Parathyroid adenoma (tissue), 2 donors: ENCODE data around the gene PIK3C2G.

Source experiments
- H2AFZ ChIP-seq: fragments of 300-600 bp; sonication (generic); one replicate; pipeline ENCODE4 v1.7.0; 2017; ENCODE audit warnings: antibody characterized with exemption, mild to moderate bottlenecking
- H3K27ac ChIP-seq: fragments of 300-600 bp; sonication (generic); one replicate; pipeline ENCODE4 v1.7.0; 2017
- H3K27me3 ChIP-seq: fragments of 300-600 bp; sonication (generic); one replicate; pipeline ENCODE4 v1.7.0; 2017; ENCODE audit warnings: low read length; ENCODE audit not compliant: control insufficient read depth, insufficient read depth
- H3K36me3 ChIP-seq: fragments of 300-600 bp; sonication (generic); one replicate; pipeline ENCODE4 v1.7.0; 2017; ENCODE audit warnings: low read length; ENCODE audit not compliant: control insufficient read depth, insufficient read depth
- H3K4me1 ChIP-seq: fragments of 300-600 bp; sonication (generic); one replicate; pipeline ENCODE4 v1.7.0; 2017; ENCODE audit warnings: control low read depth
- H3K4me2 ChIP-seq: fragments of 300-600 bp; sonication (generic); one replicate; pipeline ENCODE4 v1.7.0; 2017; ENCODE audit warnings: low read length
- H3K4me3 ChIP-seq: fragments of 300-600 bp; sonication (generic); one replicate; pipeline ENCODE4 v1.7.0; 2017; ENCODE audit warnings: low read depth, low read length
- H3K79me2 ChIP-seq: fragments of 300-600 bp; sonication (generic); one replicate; pipeline ENCODE4 v1.7.0; 2017; ENCODE audit warnings: control low read depth
- H3K9ac ChIP-seq: fragments of 300-600 bp; sonication (generic); one replicate; pipeline ENCODE4 v1.7.0; 2017; ENCODE audit warnings: mild to moderate bottlenecking
- H3K9me3 ChIP-seq: fragments of 300-600 bp; sonication (generic); one replicate; pipeline ENCODE4 v1.7.0; 2017; ENCODE audit warnings: low read length; ENCODE audit not compliant: control insufficient read depth
- CTCF ChIP-seq: fragments of 300-600 bp; sonication (generic); IDR thresholded peaks from one replicate; pipeline ENCODE4 v1.7.0; 2017; ENCODE audit warnings: antibody characterized with exemption, mild to moderate bottlenecking
- donor health status: primary hyperparathyroidism.

PIK3C2G gene

GRCh38 chr12:18658179-18658578 is 396.9 kb downstream of the PIK3C2G start:
- H3K27ac ChIP-seq, result no peak overlapping the region
- no peak for TF ChIP-seq CTCF
- no peak overlapping the region for H3K4me2 ChIP-seq
- H3K79me2 ChIP-seq, result no peaks in the 10 kb centered on the region
- H3K4me1 ChIP-seq, result no peaks in the 10 kb centered on the region
- no peaks in the 10 kb centered on the region for H3K36me3 ChIP-seq
- H3K27me3 ChIP-seq, result no peaks in the 10 kb centered on the region
- no peak overlapping the region for H3K4me3 ChIP-seq
- no peak overlapping the region for H3K9ac ChIP-seq
- no peak overlapping the region for H2AFZ ChIP-seq
- no peaks in the 10 kb centered on the region for H3K9me3 ChIP-seq

DNA sequence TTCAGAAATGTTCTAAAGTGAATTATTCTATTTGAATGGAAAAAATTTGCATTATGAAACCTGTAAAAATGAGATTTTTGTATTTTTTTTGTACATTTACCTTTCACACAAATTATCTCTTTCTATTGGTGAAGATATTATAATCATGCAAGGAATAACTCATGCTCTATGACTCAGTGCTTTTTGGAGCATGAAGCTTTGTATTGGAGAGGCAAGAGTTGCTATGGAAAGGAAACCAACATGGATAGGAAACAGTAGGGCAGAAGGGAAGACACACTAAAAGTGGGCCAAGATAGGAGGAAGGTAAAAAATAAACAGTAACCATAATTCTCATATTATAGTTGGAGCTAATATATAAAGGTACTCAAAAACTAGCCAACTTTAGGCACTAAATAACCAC is 397.5 kb downstream of the PIK3C2G start:
- H3K36me3 ChIP-seq, result no peaks in the 10 kb centered on the region
- no peak overlapping the region for H3K9ac ChIP-seq
- no peaks in the 10 kb centered on the region for H3K79me2 ChIP-seq
- no peaks in the 10 kb centered on the region for H3K27me3 ChIP-seq
- no peak overlapping the region for H3K27ac ChIP-seq
- H3K4me2 ChIP-seq, result no peak overlapping the region
- TF ChIP-seq CTCF, result no peak
- no peak overlapping the region for H3K4me3 ChIP-seq
- H3K9me3 ChIP-seq, result no peaks in the 10 kb centered on the region
- no peak overlapping the region for H2AFZ ChIP-seq
- no peaks in the 10 kb centered on the region for H3K4me1 ChIP-seq

GRCh38 chr12:18676141-18676540 is 414.8 kb downstream of the PIK3C2G start:
- no peak overlapping the region for H3K4me2 ChIP-seq
- H3K79me2 ChIP-seq, result no peaks in the 10 kb centered on the region
- no peak overlapping the region for H2AFZ ChIP-seq
- H3K9ac ChIP-seq, result no peak overlapping the region
- H3K27me3 ChIP-seq, result no peaks in the 10 kb centered on the region
- no peak overlapping the region for H3K27ac ChIP-seq
- H3K4me3 ChIP-seq, result no peak overlapping the region
- no peak for TF ChIP-seq CTCF
- no peaks in the 10 kb centered on the region for H3K9me3 ChIP-seq
- H3K4me1 ChIP-seq, result no peaks in the 10 kb centered on the region
- H3K36me3 ChIP-seq, result no peaks in the 10 kb centered on the region

DNA sequence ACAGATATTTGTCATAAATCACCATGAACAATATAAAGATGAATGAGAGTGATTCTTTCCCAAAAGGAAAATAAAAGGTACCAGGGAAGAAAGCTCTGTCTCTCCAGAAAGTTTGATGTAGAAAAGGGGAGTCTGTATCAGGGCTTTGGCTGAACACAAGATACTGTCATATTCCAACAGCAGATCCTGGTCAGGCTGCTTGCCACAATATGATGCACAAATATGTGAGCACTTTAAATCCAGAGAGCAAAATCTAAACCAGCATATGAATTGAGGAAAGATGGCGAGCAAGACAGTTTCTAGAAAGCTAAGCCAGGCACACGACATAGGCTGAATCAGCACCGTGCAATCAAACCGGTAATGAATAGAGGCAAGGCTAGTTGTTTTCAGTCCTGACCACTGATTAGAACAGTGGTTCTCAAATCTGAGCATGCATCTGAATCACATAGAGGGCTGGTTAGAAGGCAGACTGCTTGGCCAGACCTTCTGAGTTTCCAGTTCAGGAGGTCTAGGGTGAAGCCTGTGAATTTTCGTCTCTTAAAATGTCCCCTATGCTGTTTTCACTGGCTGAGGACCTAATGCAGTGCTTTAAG is 415.8 kb downstream of the PIK3C2G start:
- no peak overlapping the region for H2AFZ ChIP-seq
- TF ChIP-seq CTCF, result no peak

GRCh38 chr12:18681818-18682217 is 420.5 kb downstream of the PIK3C2G start:
- TF ChIP-seq CTCF, result no peak
- no peak overlapping the region for H2AFZ ChIP-seq
- no peaks in the 10 kb centered on the region for H3K79me2 ChIP-seq
- no peak overlapping the region for H3K9ac ChIP-seq
- no peaks in the 10 kb centered on the region for H3K27me3 ChIP-seq
- no peaks in the 10 kb centered on the region for H3K4me1 ChIP-seq
- H3K4me2 ChIP-seq, result no peak overlapping the region
- H3K27ac ChIP-seq, result no peak overlapping the region
- no peak overlapping the region for H3K4me3 ChIP-seq
- no peaks in the 10 kb centered on the region for H3K36me3 ChIP-seq
- H3K9me3 ChIP-seq, result no peaks in the 10 kb centered on the region

More for the DNA sequence above, 415.8 kb downstream of the PIK3C2G start:
- Histone ChIP-seq H3K36me3 (no peaks in the 10 kb centered on the region), H3K9me3 (no peaks in the 10 kb centered on the region), H3K4me3 (no peak overlapping the region), H3K9ac (no peak overlapping the region), H3K27me3 (no peaks in the 10 kb centered on the region), H3K79me2 (no peaks in the 10 kb centered on the region), H3K4me2 (no peak overlapping the region), H3K4me1 (no peaks in the 10 kb centered on the region), H3K27ac (no peak overlapping the region)
